ENCODE data around the gene SUPT20HL2. TPM values are rescaled to one million over a fixed set of nuclear protein-coding genes. Genes with fewer than 3 reads are reported as not detected.
A peak's percentile ranks its signal among the peaks of the same experiment; 100 is the strongest.
"Not testable (repeated sequence)": the region's sequence is repeated elsewhere in the genome, so short reads cannot be mapped to it uniquely, and the experiment has no call there.

The SUPT20HL2 gene
- polyA plus RNA-seq, 3 donors from 2014 or later = not detected

DNA sequence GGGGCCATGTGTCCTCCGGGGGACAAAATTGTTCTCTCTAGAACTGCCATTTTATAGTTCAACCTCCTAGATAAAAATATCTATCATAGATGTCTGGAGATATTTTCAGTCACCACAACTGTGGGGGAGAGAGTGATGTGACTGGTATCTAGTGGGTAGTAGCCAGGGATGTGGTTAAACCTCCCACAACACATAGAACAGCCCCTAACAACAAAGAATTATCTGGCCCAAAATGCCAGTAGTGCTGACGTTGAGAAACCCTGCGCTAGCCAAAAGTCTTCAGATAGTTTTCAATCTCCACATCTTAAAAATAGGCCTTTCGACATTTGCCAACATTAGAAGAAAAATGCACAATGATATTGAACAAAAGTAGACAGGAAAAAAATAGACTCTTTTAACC is 19.0 kb upstream of the SUPT20HL2 start:
- Mint-ChIP-seq H3K27ac (no peak overlapping the region), H3K9me3 (no peaks in the 10 kb centered on the region), H3K4me1 (peaks cover 0 to 1% of the 10 kb centered on the region in 2 donors), H3K4me3 (no peak overlapping the region), H3K36me3 (no peaks in the 10 kb centered on the region), H3K27me3 (ENCODE audit: low read depth in 3 of 3) (peaks cover 0 to 21% (median 6%) of the 10 kb centered on the region in 3 donors)
- peak in 1 of 3 donors; percentile 7 for DNase-seq

DNA sequence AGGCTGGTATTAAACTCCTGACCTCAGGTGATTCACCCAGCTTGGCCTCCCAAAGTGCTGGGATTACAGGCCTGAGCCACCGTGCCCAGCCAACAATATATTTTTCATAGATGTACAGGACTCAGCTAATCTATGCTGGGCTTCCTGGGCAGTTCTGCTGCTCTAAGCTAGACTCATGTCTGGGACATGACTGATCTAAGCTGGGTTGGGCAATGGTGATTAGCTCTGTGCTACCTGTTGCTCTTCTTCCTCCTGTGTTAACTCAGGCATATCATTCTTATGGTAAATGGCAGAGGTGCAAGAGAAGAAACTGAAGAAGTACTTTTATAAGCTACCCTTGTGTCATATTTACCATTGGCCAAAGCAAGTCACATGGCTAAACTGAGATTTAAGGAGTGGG is 11.4 kb upstream of the SUPT20HL2 start:
- no peak overlapping the region for H3K4me3 Mint-ChIP-seq

GRCh38 chrX:24321741-24322395 is 8.0 kb upstream of the SUPT20HL2 start:
- Mint-ChIP-seq H3K27me3 (ENCODE audit: low read depth in 3 of 3) (peaks cover 1 to 10% (median 2%) of the 10 kb centered on the region in 3 donors), H3K9me3 (peaks cover 0 to 1% (median 0%) of the 10 kb centered on the region in 6 donors), H3K27ac (no peak overlapping the region), H3K36me3 (no peaks in the 10 kb centered on the region), H3K4me1 (no peaks in the 10 kb centered on the region), H3K4me3 (no peak overlapping the region)
- no peak for DNase-seq

More for the DNA sequence above, 11.4 kb upstream of the SUPT20HL2 start:
- Mint-ChIP-seq H3K27ac (no peak overlapping the region), H3K4me1 (no peaks in the 10 kb centered on the region), H3K9me3 (peaks cover 0 to 1% (median 0%) of the 10 kb centered on the region in 6 donors), H3K27me3 (ENCODE audit: low read depth in 3 of 3) (peaks cover 0 to 17% (median 0%) of the 10 kb centered on the region in 3 donors), H3K36me3 (no peaks in the 10 kb centered on the region)
- no peak for DNase-seq

DNA sequence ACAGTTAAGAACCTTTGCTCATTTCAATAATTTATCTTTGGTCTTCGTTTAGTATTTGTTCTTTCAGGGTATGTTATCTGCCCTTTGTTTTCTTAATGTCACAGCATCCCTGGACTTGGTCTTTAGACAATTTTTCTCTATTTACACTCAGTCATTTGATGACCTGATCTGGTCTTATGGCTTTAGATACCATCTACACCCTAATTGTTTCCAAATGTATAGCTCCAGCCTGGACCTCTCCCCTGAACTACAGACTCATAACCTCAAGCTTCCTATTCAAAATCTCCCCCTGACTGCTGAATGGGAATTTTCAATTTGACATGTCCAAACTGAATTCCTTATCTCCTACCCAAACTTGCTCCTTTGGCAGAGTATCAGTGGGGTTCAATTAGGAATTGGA is 3.7 kb upstream of the SUPT20HL2 start:
- H3K4me3 Mint-ChIP-seq = no peak overlapping the region
- DNase-seq = no peak
- no peak overlapping the region for H3K27ac Mint-ChIP-seq
- no peaks in the 10 kb centered on the region for H3K9me3 Mint-ChIP-seq
- no peaks in the 10 kb centered on the region for H3K4me1 Mint-ChIP-seq
- peaks cover 0 to 2% (median 1%) of the 10 kb centered on the region in 3 donors for H3K27me3 Mint-ChIP-seq (ENCODE audit: low read depth in 3 of 3)
- no peaks in the 10 kb centered on the region for H3K36me3 Mint-ChIP-seq

- peaks cover 0 to 2% (median 1%) of the 10 kb centered on the region in 3 donors for H3K27me3 Mint-ChIP-seq (ENCODE audit: low read depth in 3 of 3)
- H3K4me3 Mint-ChIP-seq = no peak overlapping the region
- H3K4me1 Mint-ChIP-seq = no peaks in the 10 kb centered on the region
- no peaks in the 10 kb centered on the region for H3K9me3 Mint-ChIP-seq
- H3K36me3 Mint-ChIP-seq = no peaks in the 10 kb centered on the region
- no peak overlapping the region for H3K27ac Mint-ChIP-seq
- no peak for DNase-seq
Observed at GRCh38 chrX:24316111-24316510, 2.2 kb upstream of the SUPT20HL2 start.

DNA sequence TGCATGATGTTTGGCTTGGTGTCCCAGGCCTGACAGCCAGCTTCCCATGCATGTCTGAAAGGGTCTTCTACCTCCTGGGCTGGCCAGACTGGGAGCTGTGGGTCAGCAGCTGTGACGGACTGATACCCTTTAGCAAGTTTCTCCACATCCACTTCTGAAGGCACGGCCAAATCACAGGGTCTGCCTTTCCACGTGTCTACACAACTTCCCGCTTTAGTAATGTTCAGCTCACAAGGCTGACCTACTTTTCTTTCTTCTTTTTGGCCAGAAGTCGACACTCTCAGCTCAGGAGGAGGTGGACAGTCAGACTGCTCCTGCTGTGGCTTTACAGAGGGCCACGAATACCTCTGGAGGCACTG is 1.6 kb downstream of the SUPT20HL2 start:
- not testable (repeated sequence) for H3K27ac Mint-ChIP-seq; H3K27me3 Mint-ChIP-seq (ENCODE audit: low read depth in 3 of 3); DNase-seq; H3K4me3 Mint-ChIP-seq; H3K36me3 Mint-ChIP-seq; H3K4me1 Mint-ChIP-seq; H3K9me3 Mint-ChIP-seq

GRCh38 chrX:24311507-24312248 is 2.2 kb downstream of the SUPT20HL2 start:
- H3K27me3 Mint-ChIP-seq (ENCODE audit: low read depth in 3 of 3); H3K36me3 Mint-ChIP-seq; H3K4me1 Mint-ChIP-seq; H3K27ac Mint-ChIP-seq; DNase-seq; H3K4me3 Mint-ChIP-seq; H3K9me3 Mint-ChIP-seq: not testable (repeated sequence)

DNA sequence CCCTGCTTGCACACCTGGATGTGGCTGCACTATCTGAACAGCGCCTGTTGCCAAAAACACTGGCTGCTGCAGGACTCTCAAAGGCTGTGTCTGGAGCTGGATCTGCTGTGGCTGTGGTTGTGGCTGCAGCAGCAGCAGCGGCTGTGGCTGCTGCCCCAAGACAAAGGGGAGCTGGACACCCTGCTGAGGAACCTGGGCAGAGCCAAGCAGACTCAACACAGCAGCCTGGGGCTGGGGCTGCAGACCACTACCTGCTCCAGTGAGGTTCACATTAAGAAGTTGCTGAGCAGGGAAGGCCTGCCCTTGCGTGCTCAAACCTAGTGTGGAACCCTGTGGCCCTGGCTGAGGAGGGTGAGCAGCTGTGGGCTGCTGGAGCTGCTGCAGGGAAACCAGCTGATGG is 3.0 kb downstream of the SUPT20HL2 start:
- H3K27me3 Mint-ChIP-seq (ENCODE audit: low read depth in 3 of 3); DNase-seq; H3K36me3 Mint-ChIP-seq; H3K27ac Mint-ChIP-seq; H3K9me3 Mint-ChIP-seq; H3K4me3 Mint-ChIP-seq; H3K4me1 Mint-ChIP-seq: not testable (repeated sequence)

DNA sequence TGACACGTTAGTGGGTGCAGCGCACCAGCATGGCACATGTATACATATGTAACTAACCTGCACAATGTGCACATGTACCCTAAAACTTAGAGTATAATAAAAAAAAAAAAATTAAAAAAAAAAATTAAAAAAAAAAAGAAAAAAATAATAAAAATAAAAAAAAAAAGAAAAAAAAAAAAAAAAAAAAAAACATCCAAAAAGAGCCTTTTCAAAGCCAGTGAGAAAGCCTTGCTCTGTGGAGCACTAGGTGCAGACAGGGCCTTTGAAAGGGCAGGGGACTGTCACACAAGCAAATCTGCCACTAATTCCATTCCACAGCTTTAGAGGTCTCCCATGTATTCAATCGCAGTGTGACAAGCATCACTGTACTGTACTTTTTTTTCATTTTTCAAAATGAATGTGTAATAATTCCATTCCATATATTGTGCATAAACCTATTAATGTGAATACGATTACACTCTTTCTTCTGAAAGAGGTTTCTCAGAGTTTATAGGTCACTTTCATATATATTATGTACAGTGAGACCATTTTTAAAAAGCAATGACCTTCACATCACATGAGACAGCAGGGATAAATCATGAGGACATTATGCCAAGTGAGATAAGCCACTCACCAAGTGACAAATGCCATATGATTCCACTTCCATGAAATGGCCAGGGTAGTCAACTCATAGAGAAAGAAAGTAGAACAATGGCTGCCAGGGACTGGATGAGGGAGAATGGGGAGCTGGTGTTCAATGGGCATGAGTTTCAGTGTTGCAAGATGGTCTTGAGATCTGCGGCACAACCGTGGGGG is 4.1 kb downstream of the SUPT20HL2 start:
- peaks cover 0 to 10% (median 9%) of the 10 kb centered on the region in 3 donors for H3K27me3 Mint-ChIP-seq (ENCODE audit: low read depth in 3 of 3)
- not testable (repeated sequence) for H3K36me3 Mint-ChIP-seq, DNase-seq, H3K9me3 Mint-ChIP-seq, H3K4me1 Mint-ChIP-seq, H3K4me3 Mint-ChIP-seq
- peak overlapping the region in 1 of 6 donors; percentile 31 for H3K27ac Mint-ChIP-seq

DNA sequence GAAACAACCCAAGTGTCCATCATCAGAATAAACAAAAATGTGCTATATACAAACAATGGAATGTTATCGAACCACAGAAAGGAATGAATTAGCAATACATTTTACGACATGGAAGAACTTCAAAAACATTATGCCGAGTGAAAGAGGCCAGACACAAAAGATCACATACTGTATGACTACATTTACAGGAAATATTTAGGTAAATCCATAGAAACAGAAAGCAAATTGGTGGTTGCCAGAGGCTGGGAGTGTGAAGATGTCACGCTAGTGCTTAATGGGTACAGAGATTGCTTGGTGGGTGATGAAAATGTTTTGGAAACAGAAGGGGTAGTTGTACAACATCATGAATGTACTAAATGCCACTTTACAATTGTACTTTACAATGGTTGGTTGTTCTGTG is 5.1 kb downstream of the SUPT20HL2 start:
- H3K27me3 Mint-ChIP-seq (ENCODE audit: low read depth in 3 of 3) = peaks cover 0 to 10% (median 9%) of the 10 kb centered on the region in 3 donors
- not testable (repeated sequence) for H3K4me3 Mint-ChIP-seq, H3K36me3 Mint-ChIP-seq, H3K4me1 Mint-ChIP-seq, H3K9me3 Mint-ChIP-seq, H3K27ac Mint-ChIP-seq, DNase-seq

DNA sequence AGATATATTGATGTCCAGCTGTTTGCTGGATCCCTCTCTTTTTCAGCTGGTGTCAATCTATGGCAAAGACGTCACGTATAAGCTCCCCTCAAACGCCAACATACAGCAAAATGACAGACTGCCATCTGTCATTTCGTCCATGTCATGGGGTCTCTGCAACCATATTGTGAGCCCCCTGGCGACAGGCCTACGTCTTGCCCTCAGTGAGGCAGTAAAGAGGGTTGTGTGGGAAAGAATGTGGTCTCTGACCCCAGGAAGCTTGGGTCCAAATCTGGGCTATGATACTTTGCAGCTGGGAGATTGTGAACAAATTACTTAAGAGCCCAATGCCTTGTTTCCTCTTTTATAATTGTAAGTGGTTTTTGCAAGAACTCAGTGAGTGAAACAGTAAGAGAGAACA is 7.4 kb downstream of the SUPT20HL2 start:
- H3K27me3 Mint-ChIP-seq (ENCODE audit: low read depth in 3 of 3) = peaks cover 0 to 19% (median 10%) of the 10 kb centered on the region in 3 donors
- H3K4me1 Mint-ChIP-seq = no peaks in the 10 kb centered on the region
- no peaks in the 10 kb centered on the region for H3K9me3 Mint-ChIP-seq
- H3K36me3 Mint-ChIP-seq = no peaks in the 10 kb centered on the region
- no peak overlapping the region for H3K4me3 Mint-ChIP-seq
- DNase-seq = no peak
- H3K27ac Mint-ChIP-seq = no peak overlapping the region

- Mint-ChIP-seq H3K9me3 (no peaks in the 10 kb centered on the region), H3K4me3 (no peak overlapping the region), H3K27ac (no peak overlapping the region), H3K27me3 (ENCODE audit: low read depth in 3 of 3) (peaks cover 0 to 20% (median 12%) of the 10 kb centered on the region in 3 donors), H3K36me3 (no peaks in the 10 kb centered on the region), H3K4me1 (no peaks in the 10 kb centered on the region)
- DNase-seq = no peak
Observed at GRCh38 chrX:24305905-24306304, 8.0 kb downstream of the SUPT20HL2 start.

GRCh38 chrX:24301806-24302205 is 12.1 kb downstream of the SUPT20HL2 start:
- H3K36me3 Mint-ChIP-seq = no peaks in the 10 kb centered on the region
- H3K4me1 Mint-ChIP-seq = no peaks in the 10 kb centered on the region
- H3K9me3 Mint-ChIP-seq = no peaks in the 10 kb centered on the region
- no peak for DNase-seq
- peaks cover 0 to 14% (median 5%) of the 10 kb centered on the region in 3 donors for H3K27me3 Mint-ChIP-seq (ENCODE audit: low read depth in 3 of 3)
- no peak overlapping the region for H3K4me3 Mint-ChIP-seq
- H3K27ac Mint-ChIP-seq = no peak overlapping the region

GRCh38 chrX:24301060-24301459 is 12.8 kb downstream of the SUPT20HL2 start:
- DNase-seq = no peak
- Mint-ChIP-seq H3K9me3 (no peaks in the 10 kb centered on the region), H3K27me3 (ENCODE audit: low read depth in 3 of 3) (peaks cover 0 to 14% (median 3%) of the 10 kb centered on the region in 3 donors), H3K36me3 (no peaks in the 10 kb centered on the region), H3K4me1 (no peaks in the 10 kb centered on the region), H3K27ac (no peak overlapping the region), H3K4me3 (no peak overlapping the region)
